Right renal pelvis (tissue), 4 donors: Measurements from ENCODE around the gene TMED1. TPM values are rescaled to one million over a fixed set of nuclear protein-coding genes. Genes with fewer than 3 reads are reported as not detected.

Experiments
- DNase-seq, 4 donors: peaks; one replicate each; pipeline ENCODE4 v3.0.0-alpha.2; 2013; ENCODE audit warnings: low read depth in 4 of 4, low spot score in 3 of 4, missing footprints in 1 of 4
- polyA plus RNA-seq, 4 donors: library from polyadenylated mRNA; unstranded; fragments of 120-200 nt; gene quantifications; one replicate each; pipeline ENCODE4 v1.2.1, GENCODE V29; 2013; ENCODE audit not compliant: insufficient read length in 4 of 4

TMED1 gene
- polyA plus RNA-seq, 4 donors = 42.8 to 73.6 (median 52.2) TPM

- DNase-seq = no peak
These were observed 791 bp downstream of the TMED1 start for GRCh38 chr19:10835089-10835753.

DNA sequence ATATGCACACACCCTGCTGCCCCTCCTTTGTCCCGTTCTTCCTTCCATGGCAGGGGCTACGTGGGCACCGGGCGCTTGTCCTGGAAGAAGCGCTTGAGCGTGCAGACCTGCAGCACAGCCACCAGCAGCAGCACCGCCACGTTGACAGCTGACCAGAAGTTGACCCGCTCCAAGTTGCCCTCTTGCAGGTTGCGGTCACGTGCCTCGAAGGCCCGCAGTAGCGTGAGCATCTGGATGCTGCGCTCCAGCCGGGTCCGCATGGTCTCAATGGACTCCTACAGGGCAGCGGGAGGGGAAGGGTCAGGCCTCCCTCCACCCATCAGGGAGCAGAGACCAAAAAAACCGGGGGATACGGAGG is 3.1 kb downstream of the TMED1 start:
- DNase-seq = no peak

DNA sequence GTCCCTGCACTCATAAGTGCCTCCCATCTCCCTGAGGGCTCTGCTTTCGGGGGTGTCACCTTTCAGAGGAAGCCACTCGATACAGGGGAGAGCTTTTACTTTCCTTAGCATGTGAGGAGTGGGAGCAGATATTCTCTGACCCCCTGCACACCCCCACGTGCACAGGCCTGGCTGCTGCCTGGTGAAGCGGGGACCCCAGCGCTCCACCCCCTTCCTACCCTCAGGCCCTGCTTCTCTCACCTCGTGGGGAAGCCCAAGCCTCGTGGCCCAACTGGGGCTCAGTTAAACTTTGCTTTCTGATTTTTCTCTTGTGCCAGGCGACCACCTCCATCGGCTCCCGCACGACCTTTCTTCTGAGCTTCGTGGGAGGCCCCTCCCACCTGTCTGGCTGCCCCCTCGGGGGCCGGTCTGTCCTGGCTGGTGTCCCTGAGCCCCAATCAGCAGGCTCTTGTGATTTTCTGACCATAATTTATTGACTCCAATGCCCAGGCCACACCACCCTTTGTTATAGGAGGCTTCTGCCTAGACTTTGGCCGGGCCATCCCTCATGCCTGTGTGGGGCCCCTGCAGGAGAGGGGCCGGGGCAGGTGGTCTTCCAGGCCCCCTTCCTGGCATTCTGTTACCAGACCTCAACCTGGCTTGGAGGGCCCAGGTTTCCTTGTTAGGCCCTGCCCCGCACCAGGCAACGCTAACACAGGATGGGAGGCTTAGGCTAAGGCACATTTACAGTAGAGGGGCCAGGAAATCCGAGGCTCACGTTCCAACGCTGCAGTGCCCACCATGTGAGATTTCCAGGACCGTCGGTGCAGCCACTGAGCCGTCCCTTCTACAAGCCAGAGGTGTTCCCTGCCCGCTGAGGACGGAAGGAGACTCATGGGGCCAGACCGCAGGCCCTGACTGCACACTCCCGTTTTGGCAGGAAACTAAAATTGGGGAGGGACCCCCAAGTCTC is 3.7 kb downstream of the TMED1 start:
- DNase-seq = no peak

DNA sequence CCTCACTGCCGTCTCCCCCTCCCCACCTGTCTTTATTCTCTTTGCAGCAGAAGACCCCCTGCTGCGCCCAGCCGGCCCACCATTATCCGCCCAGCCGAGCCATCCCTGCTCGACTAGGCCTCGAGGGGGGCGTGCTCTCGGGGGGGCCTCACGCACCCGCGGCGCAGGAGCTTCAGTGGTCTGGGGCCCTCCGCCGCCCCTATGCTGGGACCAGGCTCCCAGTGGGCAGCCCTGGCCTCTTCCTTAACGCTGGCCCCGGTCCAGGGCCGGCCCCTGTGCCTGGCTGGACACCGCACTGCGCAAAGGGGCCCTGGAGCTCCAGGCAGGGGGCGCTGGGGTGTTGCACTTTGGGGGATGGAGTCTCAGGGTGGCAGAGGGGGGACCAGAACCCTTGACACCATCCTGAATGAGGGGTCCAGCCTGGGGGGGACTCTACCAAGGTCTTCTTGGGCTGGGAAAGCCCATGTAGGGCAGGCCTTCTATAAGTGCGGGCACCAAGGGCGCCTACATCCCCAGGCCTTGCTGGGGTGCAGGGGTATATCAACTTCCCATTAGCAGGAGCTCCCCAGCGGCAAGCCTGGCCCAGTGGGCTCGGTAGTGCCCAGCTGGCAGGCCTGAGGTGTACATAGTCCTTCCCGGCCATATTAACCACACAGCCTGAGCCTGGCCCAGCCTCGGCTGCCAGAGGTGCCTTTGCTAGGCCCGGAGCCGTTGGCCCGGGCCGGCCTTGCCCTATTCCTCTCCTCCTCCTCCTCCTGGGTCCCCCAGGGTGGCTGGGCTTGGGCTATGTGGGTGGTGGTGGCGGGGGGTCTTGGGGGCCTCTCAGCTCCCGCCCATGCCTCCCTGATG is 4.9 kb downstream of the TMED1 start:
- DNase-seq = no peak

GRCh38 chr19:10830370-10830769 is 5.6 kb downstream of the TMED1 start:
- no peak for DNase-seq

DNA sequence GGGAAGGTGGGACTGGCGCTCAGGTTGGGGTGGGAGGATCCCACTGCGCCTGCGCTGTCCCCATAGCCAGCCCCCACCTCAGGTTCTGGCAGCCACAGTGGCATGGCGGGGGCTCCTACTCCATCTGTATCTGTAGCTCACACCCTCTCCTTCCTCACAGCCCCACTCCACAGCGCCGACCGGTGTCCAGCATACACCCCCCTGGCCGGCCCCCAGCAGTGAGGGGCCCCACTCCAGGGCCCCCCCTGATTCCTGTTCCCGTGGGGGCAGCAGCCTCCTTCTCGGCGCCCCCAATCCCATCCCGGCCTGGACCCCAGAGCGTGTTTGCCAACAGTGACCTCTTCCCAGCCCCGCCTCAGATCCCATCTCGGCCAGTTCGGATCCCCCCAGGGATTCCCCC is 6.0 kb downstream of the TMED1 start:
- DNase-seq = no peak

DNA sequence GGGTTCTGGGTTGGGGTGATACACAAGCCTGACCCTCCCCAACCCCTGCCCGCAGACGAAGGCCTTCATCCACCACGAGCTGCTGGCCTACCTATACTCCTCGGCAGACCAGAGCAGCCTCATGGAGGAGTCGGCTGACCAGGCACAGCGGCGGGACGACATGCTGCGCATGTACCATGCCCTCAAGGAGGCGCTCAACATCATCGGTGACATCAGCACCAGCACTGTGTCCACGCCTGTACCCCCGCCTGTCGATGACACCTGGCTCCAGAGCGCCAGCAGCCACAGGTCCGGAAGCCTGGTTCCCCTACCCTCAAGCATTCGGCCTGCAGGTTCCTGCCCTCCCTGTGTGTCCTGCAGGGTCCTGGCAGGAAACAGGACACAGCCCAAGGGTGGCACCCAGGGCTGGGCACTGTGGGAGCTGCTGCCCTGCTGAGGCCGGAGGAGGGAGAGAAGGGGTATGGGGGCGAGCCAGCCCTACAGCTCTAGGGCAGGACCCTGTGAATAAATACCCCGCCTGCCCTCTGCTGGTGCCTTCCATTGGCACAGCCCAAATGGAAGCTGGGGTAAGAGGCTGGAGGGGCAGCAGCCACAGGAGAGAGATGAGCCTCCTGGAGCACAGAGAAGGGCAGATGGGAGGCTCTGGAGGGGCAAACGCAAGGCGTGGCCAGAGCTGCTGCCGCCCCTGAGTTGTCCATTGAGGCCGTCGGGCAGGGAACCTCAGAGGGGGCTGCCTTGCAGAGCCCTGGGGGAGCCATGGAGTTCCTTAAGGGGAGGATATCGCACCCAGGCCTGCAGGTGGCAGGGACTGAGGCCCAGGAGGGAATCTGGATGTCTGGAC is 6.8 kb downstream of the TMED1 start:
- no peak for DNase-seq

GRCh38 chr19:10826846-10827245 is 9.2 kb downstream of the TMED1 start:
- DNase-seq = no peak

- no peak for DNase-seq
These were observed 9.8 kb downstream of the TMED1 start for GRCh38 chr19:10826231-10826630.

GRCh38 chr19:10823690-10824089 is 12.3 kb downstream of the TMED1 start:
- no peak for DNase-seq

- DNase-seq = no peak
These were observed 15.8 kb downstream of the TMED1 start for GRCh38 chr19:10820173-10820572.

GRCh38 chr19:10819124-10820060 is 16.6 kb downstream of the TMED1 start:
- no peak for DNase-seq

DNA sequence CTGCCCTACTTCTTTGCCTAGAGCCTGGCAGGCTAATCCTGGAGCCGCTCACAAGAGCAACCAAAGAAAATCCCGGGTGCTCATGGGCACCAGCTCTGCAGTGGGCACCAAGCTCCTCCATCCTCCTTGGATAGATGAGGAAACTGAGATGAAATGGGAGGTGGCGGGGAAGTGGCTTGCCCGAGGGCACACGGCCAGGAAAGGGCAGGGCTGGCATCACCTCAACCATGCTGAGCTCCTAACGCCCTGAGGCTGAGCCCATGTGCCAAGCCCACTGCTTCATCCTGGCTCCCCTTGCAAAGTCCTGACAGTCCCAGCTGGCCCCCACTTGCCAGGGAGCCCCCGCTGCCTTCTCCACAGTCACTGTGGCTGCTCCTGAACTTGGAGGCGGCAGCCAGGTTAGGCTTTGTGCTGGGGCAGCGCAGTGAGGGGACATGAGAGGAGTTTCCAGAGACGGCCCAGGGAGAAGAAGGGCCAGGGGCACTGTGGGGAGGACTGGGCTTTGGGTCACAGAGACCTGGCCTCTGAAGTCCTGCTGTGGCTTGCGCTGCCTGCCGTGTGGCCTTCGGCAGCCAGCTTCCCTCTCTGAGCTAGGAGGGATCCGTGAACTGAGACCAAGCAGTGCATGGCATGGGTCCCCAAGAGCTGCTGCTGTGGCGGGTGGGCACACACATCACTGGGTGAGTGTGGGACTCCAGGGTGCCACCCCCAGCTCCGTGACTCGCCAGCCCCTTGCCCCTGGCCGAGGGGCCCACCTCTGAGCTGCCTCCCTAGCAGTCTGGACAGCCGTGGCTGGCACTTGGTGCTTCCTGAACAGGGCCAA is 17.5 kb downstream of the TMED1 start:
- no peak for DNase-seq

DNA sequence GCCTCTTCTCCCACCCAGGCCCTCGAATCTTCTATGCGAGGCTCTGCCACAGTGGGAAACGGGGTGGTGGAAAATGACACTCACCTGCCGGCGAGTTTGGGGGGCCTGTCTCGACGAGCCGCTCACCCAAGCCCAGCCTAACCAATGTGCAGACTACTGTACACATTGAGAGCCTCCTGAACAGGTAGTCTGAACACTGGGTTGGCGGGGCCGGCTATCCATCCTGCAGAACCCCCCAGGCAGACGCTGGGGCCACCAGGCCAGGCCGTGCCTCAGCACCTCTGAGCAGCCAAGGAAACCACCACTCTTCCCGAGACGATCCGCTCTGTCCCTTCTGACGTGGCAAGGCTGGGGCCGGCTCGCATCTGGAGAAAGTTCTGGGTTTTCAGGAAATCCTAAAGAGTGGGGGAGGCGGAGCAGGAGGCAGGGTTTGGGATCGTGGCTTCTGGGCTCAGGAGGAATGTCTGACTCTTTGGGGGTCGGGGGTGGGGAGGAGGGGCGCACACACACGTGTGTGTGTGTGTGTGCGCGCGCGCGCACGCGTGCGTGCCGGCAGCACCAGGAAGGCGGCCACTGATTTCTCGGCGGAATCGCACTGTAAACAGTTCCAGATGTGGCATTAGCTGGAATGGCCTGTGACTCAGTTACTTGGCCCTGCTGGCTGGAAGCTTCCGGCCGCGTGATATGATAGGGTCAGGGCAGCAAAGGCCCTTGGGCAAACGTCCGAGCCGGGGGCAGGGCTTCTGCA is 18.5 kb downstream of the TMED1 start:
- DNase-seq = peak in 2 of 4 donors; percentile 21 to 35

- no peak for DNase-seq
These were observed 19.3 kb downstream of the TMED1 start for GRCh38 chr19:10816691-10817090.

DNA sequence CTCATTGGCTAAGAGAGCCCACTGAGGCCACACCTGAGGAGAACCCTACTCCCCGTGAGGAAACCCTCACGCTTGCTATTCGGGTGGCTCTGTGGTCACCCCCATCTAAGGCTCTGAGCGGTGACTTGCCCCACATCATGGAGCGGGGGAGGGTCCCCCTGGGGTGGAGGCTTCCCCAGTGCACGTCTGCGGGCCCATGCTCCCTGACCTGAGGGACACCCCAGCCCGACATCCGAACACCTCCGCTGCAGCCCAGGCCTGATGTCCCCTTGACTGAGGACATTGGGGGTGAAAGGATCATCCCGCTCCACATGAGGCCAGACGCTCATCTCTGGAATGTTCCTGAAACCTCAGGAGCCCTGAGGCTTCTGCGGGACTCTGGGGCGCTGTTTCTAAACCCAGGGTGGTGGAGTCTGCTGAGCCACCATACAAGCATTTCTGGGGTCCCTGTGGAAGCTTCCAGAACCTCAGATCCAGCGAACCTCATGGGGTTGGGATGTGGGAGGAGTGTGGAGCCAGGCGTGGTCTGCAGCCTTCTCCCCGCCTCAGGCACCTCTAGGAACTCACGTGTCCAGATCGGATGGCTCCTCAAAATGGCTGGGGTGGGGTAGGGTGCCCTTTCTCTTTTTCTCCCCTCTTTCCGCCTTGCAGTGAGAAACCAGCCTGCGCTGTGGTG is 19.9 kb downstream of the TMED1 start:
- DNase-seq = no peak

GRCh38 chr19:10815007-10815536 is 20.9 kb downstream of the TMED1 start:
- DNase-seq = no peak
